GM12891 (cell line): Measurements from ENCODE around the gene RASA4B. TPM values are rescaled to one million over a fixed set of nuclear protein-coding genes. Genes with fewer than 3 reads are reported as not detected.
A peak's percentile ranks its signal among the peaks of the same experiment; 100 is the strongest.
"Not testable (repeated sequence)": the region's sequence is repeated elsewhere in the genome, so short reads cannot be mapped to it uniquely, and the experiment has no call there.

Experiments used
- DNase-seq: peaks from one replicate; pipeline ENCODE4 v3.0.0; 2011; ENCODE audit warnings: low spot score; ENCODE audit not compliant: insufficient read length
- FAIRE-seq: peaks from 2 replicates; lab custom pipeline; 2011; peaks lifted over from hg19 to GRCh38; lab: Jason Lieb, UNC
- polyA plus RNA-seq: library from polyadenylated mRNA; unstranded; fragments of >200 nt; gene quantifications from one replicate; pipeline ENCODE4 v1.2.1, GENCODE V29; 2012; ENCODE audit warnings: low read depth, missing spikeins, inconsistent platforms; ENCODE audit not compliant: missing spikeins

The RASA4B gene
- polyA plus RNA-seq = 13.7 TPM

DNA sequence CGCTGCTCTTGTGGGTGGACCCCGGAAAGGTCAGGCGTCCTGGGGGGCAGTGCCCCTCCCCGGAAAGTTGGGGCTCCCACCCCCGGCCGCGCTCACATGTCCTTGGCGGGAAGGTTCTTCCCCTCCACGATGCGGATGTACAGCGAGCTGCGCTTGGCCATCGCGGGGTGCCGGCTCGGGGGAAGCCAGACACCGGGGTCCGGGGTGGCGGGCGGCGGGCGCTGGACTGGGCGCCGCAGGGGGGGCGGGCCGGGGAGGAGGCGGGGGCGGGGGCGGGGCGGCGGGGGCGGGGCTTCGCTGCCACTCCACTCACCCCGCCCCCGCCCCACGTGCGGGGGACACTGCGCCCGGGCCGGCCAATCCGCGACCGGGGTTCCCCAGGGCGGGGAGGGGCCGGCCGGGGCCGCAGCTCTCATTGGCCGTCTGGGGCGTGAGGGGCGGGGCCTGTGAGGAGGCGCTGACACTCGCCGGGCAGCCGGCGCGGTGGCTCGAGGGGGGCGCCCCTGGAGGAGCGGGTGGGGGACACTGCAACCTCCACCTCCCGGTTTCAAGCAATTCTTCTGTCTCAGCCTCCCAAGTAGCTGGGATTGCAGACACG is at the start of gene RASA4B:
RASA4B (minus strand) TSS at position 228 of the 598 bp plus-strand sequence; CDS start at position 161, 67 bp downstream.
- peak; percentile 71 for FAIRE-seq
- DNase-seq = not testable (repeated sequence)

DNA sequence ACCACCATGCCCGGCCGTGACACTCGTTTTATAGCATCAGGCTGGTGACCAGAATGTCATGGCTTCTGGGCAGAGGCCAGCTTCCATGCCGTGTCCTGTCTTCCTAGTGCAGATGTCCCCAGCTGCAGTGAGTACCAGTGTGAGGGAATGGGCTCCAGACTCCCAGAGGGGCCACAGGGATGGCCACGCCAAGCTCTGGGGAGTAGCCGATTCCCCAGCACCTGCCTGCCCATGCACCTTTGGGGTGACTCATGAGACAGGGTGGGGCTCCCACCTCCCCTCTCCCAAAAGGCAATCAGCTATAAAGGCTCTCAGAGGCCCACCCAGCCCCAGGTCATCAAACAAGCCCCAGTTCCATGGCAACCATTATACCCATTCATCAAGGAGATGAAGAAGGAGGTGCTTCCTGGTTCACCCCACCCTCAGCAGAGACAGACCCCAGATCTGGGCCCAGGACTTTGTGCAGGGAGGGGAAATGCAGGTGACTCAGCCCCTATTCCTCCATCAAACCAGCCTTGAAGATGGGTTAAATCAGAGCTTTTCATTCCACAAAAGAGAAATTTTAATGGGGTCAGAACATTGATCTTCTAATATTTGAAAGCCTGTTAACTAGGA is 33.3 kb upstream of the RASA4B start, which contains the start of gene SPDYE2:
SPDYE2 (plus strand) TSS at position 419 of the 615 bp plus-strand sequence. CDS start 2,030 bp downstream, outside the sequence.
- not testable (repeated sequence) for DNase-seq, FAIRE-seq

DNA sequence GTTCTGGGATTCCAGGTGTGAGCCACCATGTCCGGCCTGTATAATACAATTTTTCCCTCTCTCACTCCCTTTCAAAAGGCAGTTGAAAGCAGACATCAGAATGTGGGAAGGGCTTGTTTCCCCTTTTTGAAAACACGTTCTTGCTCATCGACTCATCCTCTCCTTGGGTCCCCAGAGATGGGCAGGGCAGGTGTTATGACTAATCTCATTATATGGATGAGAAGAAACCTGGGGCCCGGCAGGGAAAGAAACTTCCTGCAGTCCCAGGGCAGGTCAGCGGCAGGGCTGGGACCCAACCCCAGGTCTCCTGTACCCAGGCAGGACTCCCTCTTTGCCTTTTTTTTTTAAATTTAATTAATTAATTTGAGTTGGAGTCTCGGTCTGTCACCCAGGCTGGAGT is 28.8 kb upstream of the RASA4B start:
- DNase-seq, FAIRE-seq: not testable (repeated sequence)

DNA sequence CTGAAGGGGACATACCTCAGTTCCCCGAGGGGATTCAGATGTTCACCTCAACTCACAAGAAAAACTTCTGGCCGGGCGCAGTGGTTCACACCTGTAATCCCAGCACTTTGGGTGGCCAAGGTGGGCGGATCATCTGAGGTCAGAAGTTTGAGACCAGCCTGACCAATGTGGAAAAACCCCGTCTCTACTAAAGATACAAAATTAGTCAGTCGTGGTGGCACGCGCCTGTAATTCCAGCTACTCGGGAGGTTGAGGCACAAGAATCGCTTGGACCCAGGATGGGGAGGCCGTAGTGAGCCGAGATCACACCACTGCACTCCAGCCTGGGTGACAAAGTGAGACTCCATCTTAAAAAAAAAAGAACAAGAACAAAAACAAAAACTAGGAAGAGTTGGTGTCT is 27.7 kb upstream of the RASA4B start:
- not testable (repeated sequence) for DNase-seq, FAIRE-seq

DNA sequence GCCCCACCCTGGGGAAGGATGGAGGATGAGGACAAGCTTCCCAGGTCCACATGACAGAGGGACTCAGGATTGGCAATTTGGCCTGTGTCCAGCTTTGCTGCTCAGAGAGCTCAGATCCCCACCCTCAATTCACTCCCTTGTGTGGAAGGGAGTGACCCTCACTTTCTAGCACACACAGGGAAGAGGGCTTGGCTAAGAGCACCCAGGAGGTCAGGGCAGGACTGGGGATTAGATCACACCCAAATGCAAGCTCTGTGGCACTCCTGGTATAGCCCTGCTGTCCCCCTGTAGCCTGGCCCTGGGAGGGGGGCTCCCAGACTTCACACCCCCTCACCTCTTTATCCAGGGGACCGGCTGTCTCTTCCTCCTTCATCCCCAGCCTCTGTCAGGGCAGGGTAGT is 26.8 kb upstream of the RASA4B start:
- DNase-seq, FAIRE-seq: not testable (repeated sequence)

DNA sequence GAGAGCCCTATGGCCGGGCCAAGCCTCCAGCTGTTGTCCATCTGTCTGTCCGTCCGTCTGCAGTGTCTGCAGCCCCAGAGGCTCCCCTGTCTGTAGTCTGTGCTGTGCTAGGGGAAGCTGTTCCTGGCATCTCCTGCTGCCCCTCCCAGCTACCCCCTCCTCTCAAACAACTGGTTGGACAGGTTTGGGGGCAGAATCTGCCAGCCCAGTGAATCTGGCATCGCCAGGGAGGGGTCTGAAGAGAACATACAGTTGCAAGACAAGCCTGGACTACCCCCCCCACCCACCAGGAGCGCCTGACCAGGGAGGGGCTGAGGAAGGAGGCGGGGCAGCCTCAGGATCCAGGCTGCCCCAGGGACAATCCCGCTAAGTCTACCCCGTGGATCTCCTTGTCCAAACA is 26.0 kb upstream of the RASA4B start, which contains the start of gene UPK3BL2:
UPK3BL2 (minus strand) TSS at position 101 of the 400 bp plus-strand sequence; CDS start at position 41, 60 bp downstream.
- DNase-seq, FAIRE-seq: not testable (repeated sequence)

DNA sequence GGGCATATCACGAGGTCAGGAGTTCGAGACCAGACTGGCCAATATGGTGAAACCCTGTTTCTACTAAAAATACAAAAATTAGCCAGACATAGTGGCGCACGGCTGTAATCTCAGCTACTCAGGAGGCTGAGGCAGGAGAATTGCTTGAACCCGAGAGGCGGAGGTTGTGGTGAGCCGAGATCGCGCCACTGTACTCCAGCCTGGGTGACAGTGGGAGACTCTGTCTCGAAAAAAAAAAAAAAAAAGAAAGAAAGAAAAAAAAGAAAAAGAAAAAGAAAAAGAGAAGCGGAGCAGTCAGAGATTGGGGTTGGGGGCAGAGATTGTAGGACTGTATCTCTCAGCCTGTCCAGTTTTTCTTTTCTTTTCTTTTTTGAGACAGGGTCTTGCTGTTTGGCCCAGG is 25.2 kb upstream of the RASA4B start:
- not testable (repeated sequence) for FAIRE-seq, DNase-seq

DNA sequence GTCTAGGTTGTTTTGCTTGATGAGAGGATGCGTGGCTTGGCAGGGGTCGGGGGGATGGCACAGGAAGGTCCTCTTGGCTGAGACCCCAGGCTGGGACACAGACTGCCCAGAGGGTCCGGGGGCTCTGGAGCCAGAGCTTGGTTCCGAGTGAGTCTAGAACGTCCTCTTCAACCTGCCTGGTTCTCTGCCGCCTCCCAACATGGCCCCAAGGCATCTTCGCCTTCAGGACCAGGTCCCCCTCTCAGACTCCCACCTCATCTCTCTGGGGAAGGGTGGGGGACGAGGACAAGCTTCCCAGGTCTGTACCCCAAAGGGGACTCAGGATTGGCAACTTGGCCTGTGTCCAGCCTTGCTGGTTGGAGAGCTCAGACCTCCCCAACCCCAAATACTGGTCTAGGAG is 24.5 kb upstream of the RASA4B start:
- DNase-seq, FAIRE-seq: not testable (repeated sequence)

DNA sequence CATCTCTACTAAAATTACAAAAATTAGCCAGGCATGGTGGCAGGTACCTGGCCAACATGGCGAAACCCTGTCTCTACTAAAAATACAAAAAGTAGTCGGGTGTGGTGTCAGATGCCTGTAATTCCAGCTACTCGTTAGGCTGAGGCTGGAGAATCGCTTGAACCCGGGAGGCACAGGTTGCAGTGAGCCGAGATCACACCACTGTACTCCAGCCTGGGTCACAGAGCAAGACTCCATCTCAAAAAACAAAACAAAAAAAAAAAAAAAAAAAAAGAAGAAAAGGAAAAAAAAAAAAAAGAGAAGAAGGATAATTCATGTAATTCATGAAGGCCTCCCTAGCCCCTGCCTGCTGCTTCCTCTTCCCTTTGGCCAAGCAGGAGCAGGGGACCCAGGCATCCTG is 23.0 kb upstream of the RASA4B start:
- DNase-seq, FAIRE-seq: not testable (repeated sequence)

DNA sequence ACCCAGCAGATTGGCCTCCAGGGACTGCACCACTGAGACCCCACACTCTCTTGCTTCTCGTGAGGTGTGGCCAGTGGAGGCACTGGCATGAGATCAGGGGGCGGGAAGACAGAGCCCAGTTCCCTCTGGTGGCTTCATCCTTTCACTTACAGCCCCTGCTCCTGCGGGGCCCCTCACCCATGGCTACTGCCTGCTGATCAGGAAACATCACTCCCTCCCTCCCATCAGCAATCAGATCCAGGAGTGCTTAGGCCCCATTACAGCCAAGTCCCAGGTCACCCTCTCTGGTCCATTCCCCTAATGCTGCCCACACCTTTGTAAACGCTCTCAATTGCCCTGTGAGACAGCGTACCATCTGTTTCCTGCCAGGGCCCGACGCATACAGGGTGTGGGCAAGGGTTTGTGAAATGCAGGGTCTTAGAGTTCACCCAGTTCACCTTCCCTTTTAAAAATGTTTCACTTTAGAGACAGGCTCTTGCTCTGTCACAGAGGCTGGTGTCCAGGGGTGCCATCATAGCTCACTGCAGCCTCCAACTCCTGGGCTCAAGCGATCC is 17.6 kb upstream of the RASA4B start:
- FAIRE-seq, DNase-seq: not testable (repeated sequence)

DNA sequence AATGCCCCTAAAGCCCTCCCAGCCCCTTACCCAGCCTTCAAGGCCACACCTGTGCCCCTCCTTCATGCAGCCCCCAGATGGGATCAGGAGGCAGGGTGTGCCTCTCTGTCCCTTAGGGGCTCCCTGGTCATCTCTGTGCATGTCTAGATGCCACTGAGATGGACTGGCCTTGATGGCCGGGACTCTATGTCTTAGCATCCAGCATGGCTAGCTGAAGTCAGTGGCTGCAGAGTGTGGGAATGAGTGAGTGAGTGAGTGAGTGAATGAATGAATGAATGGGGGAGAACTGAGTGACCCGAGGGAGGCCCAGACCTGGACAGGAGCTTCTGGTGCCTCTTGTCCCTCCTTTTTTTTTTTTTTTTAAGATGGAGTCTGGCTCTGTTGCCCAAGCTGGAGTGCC is 14.6 kb upstream of the RASA4B start:
- FAIRE-seq, DNase-seq: not testable (repeated sequence)

DNA sequence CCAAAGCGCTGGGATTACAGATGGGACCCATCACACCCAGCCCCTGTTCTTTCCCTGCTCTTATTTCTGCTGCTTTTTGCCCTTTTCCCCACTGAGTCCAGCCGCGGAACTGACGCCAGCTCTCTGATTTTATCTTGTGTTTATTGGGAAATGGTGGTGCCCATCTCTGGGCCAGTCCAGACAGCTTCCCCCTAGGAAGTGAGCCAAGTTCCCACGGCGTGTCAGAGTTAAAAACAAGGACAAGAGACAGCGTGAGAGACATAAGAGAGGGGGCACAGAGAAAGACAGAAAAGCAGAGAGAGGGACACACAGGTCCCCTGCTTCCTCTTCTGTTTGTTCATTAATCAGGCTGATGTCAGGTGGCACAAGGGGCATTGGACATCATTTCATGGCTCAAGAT is 14.0 kb upstream of the RASA4B start:
- FAIRE-seq, DNase-seq: not testable (repeated sequence)

DNA sequence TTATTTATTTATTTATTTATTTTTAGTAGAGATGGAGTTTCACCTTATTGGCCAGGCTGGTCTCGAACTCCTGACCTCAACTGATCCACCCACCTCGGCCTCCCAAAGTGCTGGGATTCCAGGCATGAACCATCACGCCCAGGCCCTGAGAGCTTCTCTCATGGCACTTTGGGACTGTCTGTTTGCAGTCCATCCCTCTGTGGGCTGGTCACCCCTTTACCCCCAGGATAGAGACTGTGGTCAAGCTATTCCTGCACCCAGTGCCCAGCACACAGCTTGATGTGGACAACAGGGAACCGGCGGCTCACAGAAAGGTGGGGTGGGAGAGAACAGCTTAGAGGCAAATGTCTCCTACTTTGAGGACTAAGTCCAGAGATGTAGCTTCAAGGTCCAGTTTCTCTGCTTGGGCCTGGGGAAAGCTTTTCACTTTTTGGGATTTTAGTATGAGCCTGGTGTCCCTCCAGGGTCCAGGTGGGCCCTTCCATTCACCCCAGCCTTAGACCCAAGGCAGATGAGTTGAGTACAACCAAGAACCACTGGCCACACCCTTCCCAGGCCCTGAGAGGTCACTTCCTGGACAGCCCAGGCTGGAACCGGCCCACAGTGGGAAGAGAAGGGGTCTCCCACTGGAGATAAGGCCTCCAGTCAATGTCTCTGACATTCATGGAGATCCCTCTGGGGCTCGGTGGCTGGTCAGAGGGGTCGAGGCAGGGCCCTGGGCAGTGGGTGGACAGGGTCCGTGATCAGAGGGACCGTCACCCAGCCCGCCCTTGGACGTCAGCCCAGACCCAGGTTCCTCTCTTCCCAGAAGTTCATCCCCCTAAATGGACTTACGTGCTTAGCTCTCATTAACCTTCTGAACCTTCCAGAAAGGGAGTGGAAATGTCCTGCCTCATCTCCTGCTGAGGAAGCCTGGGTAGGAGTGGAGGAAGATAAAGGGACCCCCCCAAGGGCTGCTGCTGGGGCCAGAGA is 10.5 kb upstream of the RASA4B start:
- not testable (repeated sequence) for DNase-seq

DNA sequence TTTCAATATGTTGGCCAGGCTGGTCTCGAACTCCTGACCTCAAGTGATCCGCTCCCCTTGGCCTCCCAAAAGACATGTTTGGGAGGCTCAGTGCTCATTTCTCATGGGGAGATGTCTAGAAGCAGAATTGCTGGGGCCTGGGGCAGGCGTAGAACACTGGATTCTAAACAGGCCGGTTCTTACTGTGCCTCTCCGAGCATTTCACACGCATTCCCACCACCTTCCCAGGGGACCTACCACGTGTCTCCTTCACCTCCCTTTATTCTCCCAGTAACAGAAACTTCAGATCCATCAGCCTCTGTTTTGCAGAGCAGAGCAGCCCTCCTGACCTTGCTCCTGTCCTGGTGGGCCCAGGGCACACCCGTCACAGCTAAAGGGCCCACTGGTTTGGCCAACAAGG is 9.6 kb upstream of the RASA4B start:
- DNase-seq, FAIRE-seq: not testable (repeated sequence)

More for the DNA sequence above, 10.5 kb upstream of the RASA4B start:
- not testable (repeated sequence) for FAIRE-seq

DNA sequence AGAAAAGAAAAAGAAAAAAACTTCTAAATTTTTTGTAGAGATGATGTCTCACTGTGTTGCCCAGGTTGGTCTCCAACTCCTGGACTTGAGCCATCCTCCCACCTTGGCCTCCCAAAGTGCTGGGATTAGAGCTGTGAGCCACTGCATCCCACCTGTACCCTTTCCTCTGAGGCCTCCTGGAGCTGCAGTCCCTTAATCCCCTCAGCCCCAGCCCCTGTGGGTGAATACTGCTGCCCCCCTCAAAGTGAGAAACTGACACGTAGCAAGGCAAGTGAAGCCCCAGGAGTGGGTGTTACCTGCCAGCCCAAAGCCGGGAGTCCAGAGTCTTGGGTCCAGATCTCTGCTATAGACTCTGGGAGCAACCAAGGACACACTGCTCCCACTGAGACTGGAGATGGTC is 7.2 kb upstream of the RASA4B start:
- not testable (repeated sequence) for DNase-seq, FAIRE-seq

DNA sequence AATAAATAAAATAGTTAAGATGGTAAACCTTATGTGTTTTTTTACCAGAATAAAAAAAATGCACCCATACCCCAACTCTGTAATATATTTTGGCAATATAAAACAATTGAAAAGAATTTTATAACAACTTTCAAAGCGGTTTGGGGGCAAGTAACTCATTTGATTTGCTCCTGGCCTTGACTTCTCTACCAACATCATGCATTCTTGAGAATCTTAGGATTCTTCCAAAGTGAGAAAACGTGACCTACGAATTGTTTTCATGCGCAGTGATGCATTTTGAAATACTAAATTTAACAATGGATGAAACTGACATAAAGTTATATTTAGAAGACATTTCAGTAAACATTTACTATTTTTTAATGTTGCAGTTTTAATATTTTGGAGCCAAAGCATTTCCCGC is 3.2 kb upstream of the RASA4B start:
- DNase-seq, FAIRE-seq: not testable (repeated sequence)

DNA sequence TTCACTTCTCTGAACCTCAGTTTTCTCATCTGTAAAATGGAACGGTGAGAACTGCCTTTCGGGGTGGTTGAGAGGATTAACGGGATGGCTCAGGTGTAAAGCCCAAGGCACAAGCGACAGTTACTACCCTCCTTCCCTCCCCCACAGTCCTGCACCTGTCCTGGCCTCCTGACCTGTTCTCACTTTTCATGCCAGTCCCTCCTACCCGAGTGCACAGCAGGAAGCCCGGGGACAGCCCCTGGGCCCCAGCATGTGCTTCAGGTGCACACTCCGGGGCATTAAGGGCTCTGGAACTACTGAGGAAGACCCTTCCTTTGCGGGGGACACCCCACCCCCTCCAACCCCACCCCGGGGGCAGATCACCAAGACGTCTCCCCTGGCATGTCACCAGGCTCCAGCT is 626 bp downstream of the RASA4B start:
- peak; percentile 82 for FAIRE-seq

DNA sequence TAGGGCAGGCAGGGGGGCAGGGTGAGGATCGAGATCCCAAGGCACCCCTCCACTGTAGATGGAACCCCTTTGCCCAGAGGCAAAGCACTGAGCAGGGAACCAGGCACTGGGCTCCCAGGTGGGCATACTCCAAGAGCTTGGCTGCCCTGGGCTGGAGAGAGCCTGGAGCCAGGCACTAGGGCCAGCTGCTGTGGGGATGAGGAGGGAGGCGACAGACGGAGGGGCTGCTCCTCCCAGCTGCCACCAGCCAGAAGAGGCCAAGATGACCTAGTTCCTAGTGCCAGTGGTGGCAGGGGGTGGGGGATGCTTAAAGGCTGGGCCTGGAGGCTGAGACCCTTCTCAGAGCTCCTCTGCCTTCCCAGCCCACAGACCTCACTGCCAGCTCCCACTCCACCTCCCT is 1.7 kb downstream of the RASA4B start:
- peak; percentile 63 for FAIRE-seq

More for the DNA sequence above, 626 bp downstream of the RASA4B start:
- not testable (repeated sequence) for DNase-seq

More for the DNA sequence above, 1.7 kb downstream of the RASA4B start:
- DNase-seq = not testable (repeated sequence)
